Gastroesophageal sphincter (tissue), 4 donors: Measurements from ENCODE around the gene ATP9B. TPM values are rescaled to one million over a fixed set of nuclear protein-coding genes. Genes with fewer than 3 reads are reported as not detected.

ENCODE experiments used
- ATAC-seq: fragments of 150-250 bp; one replicate; pipeline ENCODE4 v1.9.1; 2016; ENCODE audit warnings: mild to moderate bottlenecking, moderate library complexity
- H3K27ac ChIP-seq, 4 donors: fragments of 200-600 bp; sonication (generic) in 3 of 4; 1 replicate in 3 of 4; 2 replicates in 1 of 4; pipeline ENCODE4 v1.5.1; 2016 to 2019
- H3K27me3 ChIP-seq: fragments of 200-600 bp; sonication (generic); one replicate; pipeline ENCODE4 v1.5.1; 2019
- H3K36me3 ChIP-seq, 2 donors: fragments of 200-600 bp; sonication (generic); one replicate each; pipeline ENCODE4 v1.5.1; 2019; ENCODE audit warnings: control low read depth in 1 of 2
- H3K4me1 ChIP-seq, 3 donors: fragments of 200-600 bp; sonication (generic); 1 replicate in 2 of 3; 2 replicates in 1 of 3; pipeline ENCODE4 v1.5.1; 2016 to 2019; ENCODE audit warnings: control low read depth in 2 of 3
- H3K4me3 ChIP-seq, 2 donors: fragments of 200-600 bp; sonication (generic); one replicate each; pipeline ENCODE4 v1.5.1; 2019; ENCODE audit warnings: mild to moderate bottlenecking in 1 of 2, moderate library complexity in 1 of 2
- H3K9me3 ChIP-seq, 3 donors: fragments of 200-600 bp; sonication (generic); one replicate each; pipeline ENCODE4 v1.5.1; 2017 to 2019; ENCODE audit warnings: control low read depth in 2 of 3
- EP300 ChIP-seq: sonication (generic); formaldehyde crosslinking; IDR thresholded peaks from one replicate; pipeline ENCODE4 v1.6.1; 2017; ENCODE audit warnings: antibody characterized with exemption, mild to moderate bottlenecking
- POLR2A ChIP-seq, 2 donors: fragments of 450-650 bp; IDR thresholded peaks; one replicate each; pipeline ENCODE4 v1.6.1; 2017; ENCODE audit warnings: antibody characterized with exemption in 2 of 2, mild to moderate bottlenecking in 2 of 2, moderate library complexity in 1 of 2
- POLR2AphosphoS5 ChIP-seq: sonication (generic); formaldehyde crosslinking; IDR thresholded peaks from one replicate; pipeline ENCODE4 v1.6.1; 2017; ENCODE audit warnings: antibody characterized with exemption
- whole genome bisulfite sequencing, 2 donors: methylation state at CpG; one replicate each; pipeline ENCODE4 v1.1.5; 2018; ENCODE audit warnings: low coverage in 1 of 2; 5-methylcytosine and 5-hydroxymethylcytosine counted together
- total RNA-seq, 4 donors: library from RNA; depleted of rRNA; stranded (reverse); fragments of >200 nt; gene quantifications; one replicate each; pipeline ENCODE4 v1.1.0, GENCODE V29; 2016
- TF ChIP-seq, protein P1 (sequence below), 4 experiments: fragments of 200-600 bp in 2 of 4; fragments of 450-650 bp in 2 of 4; sonication (generic) in 1 of 4; IDR thresholded peaks; one replicate each; pipeline ENCODE4 v1.5.1; 2017 to 2019; ENCODE audit warnings: antibody characterized with exemption in 4 of 4, mild to moderate bottlenecking in 2 of 4, moderate library complexity in 2 of 4

ATP9B gene
- total RNA-seq, 4 donors from 2014 or later: 16.6 to 48.7 (median 33.7) TPM

DNA sequence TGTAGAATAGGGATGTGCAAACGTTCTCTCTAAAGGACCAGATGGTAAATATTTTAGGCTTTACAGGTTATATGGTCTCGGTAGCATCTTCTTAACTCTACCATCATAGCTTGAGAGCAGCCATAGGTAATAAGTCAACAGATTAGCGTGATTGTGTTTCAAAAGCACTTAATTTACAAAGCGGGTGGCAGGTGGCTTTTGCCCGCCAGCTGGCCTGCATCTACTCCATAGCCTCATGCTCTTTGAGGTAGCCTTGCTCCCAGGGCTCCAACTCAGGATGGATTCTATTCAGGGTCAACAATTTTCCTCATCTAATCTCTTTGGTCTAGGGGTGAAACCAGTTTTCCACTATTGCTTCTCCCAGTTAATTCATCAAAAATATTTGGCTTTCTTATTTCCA lies 5.0 kb upstream of the ATP9B start:
- 75 to 79% methylated on average over 5 of the region's 5 CpGs for WGBS, 2 donors
- ATAC-seq: no peak
- no peak overlapping the region for H3K4me3 ChIP-seq

DNA sequence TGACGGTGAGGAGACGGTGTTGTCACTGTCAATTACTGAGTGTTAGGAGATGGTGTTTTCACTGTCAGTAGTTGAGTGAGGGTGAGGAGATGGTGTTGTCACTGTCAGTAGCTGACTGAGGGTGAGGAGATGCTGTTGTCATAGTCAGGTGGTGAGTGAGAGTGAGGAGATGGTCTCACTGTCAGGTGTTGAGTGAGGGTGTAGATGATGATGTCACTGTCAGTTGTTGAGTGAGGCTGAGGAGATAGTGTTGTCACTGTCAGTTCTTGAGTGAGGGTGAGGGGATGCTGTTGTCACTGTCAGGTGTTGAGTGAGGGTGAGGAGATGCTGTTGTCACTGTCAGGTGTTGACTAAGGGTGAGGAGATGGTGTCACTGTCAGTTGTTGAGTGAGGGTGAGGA lies 3.4 kb upstream of the ATP9B start:
- no peaks in the 10 kb centered on the region for H3K36me3 ChIP-seq
- H3K27ac ChIP-seq: no peak overlapping the region
- no peaks in the 10 kb centered on the region for H3K9me3 ChIP-seq
- no peak for ATAC-seq
- peaks cover 0 to 16% (median 7%) of the 10 kb centered on the region in 3 donors for H3K4me1 ChIP-seq
- no peaks in the 10 kb centered on the region for H3K27me3 ChIP-seq
- H3K4me3 ChIP-seq: no peak overlapping the region
- 65 to 100% methylated on average over 2 of the region's 2 CpGs for WGBS, 2 donors
- TF ChIP-seq POLR2AphosphoS5 (no peak), EP300 (no peak), POLR2A (IDR thresholded peaks at IDR 0.05) (no peak)
- TF ChIP-seq, protein P1, sequence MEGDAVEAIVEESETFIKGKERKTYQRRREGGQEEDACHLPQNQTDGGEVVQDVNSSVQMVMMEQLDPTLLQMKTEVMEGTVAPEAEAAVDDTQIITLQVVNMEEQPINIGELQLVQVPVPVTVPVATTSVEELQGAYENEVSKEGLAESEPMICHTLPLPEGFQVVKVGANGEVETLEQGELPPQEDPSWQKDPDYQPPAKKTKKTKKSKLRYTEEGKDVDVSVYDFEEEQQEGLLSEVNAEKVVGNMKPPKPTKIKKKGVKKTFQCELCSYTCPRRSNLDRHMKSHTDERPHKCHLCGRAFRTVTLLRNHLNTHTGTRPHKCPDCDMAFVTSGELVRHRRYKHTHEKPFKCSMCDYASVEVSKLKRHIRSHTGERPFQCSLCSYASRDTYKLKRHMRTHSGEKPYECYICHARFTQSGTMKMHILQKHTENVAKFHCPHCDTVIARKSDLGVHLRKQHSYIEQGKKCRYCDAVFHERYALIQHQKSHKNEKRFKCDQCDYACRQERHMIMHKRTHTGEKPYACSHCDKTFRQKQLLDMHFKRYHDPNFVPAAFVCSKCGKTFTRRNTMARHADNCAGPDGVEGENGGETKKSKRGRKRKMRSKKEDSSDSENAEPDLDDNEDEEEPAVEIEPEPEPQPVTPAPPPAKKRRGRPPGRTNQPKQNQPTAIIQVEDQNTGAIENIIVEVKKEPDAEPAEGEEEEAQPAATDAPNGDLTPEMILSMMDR (IDR thresholded peaks at IDR 0.05): no peak

More for the DNA sequence above, 5.0 kb upstream of the ATP9B start:
- Histone ChIP-seq H3K9me3 (no peaks in the 10 kb centered on the region), H3K27ac (no peak overlapping the region), H3K36me3 (no peaks in the 10 kb centered on the region), H3K4me1 (peaks cover 0 to 6% (median 0%) of the 10 kb centered on the region in 3 donors), H3K27me3 (no peaks in the 10 kb centered on the region)
- TF ChIP-seq POLR2A (IDR thresholded peaks at IDR 0.05): no peak
- TF ChIP-seq EP300: no peak
- TF ChIP-seq, protein P1 (IDR thresholded peaks at IDR 0.05): no peak
- TF ChIP-seq POLR2AphosphoS5: no peak

DNA sequence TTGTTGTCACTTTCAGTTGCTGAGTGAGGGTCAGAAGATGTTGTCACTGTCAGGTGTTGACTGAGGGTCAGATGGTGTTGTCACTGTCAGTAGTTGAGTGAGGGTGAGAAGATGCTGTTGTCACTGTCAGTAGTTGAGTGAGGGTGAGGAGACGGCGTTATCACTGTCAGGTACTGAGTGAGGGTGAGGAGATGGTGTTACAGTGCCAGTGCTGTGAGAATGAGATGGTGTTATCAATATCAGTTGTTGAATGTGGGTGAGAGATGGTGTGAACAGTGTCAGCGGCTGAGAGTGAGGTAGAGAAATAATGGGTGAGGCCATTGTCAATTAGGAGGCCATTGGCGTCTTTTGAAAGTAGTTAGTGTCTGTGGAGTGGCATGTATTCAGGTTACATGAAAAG lies 1.6 kb upstream of the ATP9B start:
- Histone ChIP-seq H3K4me3 (no peak overlapping the region), H3K9me3 (no peaks in the 10 kb centered on the region), H3K27ac (peak overlapping the region in 2 of 4 donors; percentile 95 to 96), H3K36me3 (no peaks in the 10 kb centered on the region), H3K4me1 (peaks cover 0 to 27% (median 7%) of the 10 kb centered on the region in 3 donors), H3K27me3 (no peaks in the 10 kb centered on the region)
- no peak for ATAC-seq
- WGBS, 2 donors: 90% methylated on average over 4 of the region's 4 CpGs
- TF ChIP-seq, protein P1 (IDR thresholded peaks at IDR 0.05): no peak
- TF ChIP-seq EP300 (no peak), POLR2AphosphoS5 (no peak), POLR2A (IDR thresholded peaks at IDR 0.05) (no peak)

DNA sequence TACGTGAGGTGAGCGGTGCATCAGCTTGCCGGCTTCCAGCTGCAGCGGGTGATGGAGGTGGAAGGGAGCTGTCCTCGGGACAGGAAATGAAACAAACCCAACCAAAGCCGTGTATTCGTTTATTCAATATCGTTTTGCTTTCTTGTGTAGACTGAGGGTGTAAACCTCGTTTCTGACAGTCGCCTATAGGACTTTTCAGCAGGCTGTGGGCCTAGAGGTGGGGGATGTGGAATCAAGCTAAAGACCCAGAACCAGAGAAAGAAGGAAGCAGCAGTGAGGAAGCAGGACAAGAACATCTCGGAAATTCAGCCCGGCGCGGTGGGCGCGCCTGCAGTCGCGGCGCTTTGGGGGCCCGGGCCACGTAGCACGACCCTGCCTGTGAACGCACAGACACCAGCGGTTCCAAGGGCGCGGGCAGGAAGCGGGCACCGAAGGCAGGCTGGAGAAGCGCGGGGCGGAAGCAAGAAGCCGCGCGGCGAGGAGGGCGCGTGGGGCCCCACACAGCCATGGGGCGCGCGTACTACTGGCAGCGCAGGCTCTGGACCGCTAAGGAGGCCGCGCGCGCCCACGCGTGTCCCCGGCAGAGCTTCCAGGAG lies 755 bp upstream of the ATP9B start:
- Histone ChIP-seq H3K27me3 (no peaks in the 10 kb centered on the region), H3K4me3 (peak overlapping the region; percentile 94 to 99), H3K36me3 (no peaks in the 10 kb centered on the region), H3K27ac (peak overlapping the region; percentile 95 to 97 (median 96)), H3K4me1 (peaks cover 0 to 27% (median 7%) of the 10 kb centered on the region in 3 donors), H3K9me3 (no peaks in the 10 kb centered on the region)
- WGBS, 2 donors: 24% methylated on average over 21 to 23 of the region's 49 CpGs
- no peak for ATAC-seq
- TF ChIP-seq, protein P1 (IDR thresholded peaks at IDR 0.05): no peak
- TF ChIP-seq EP300: no peak

DNA sequence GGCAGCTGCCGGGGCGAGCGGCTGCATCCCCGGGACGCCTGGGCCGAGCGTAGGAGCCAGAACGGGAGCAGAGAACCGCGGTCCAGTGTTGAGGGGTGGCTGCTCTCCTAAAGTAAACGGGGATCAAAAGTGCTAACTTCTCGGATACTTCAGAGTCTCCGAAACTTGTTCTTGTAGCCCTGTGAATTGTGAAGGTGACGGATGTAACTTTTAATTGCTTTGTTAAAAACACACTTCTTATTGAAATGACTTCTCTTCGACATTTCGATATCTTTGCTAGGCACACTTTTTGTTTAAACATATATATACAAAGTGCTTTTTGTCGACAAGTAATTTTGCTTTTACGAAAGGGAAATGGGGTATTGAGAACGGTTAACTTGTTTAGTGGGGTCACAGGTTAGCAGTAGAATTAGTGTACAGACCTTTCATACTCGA lies 540 bp downstream of the ATP9B start:
- no peaks in the 10 kb centered on the region for H3K27me3 ChIP-seq
- ATAC-seq: peak; percentile 34

More for the DNA sequence above, 540 bp downstream of the ATP9B start:
- Histone ChIP-seq H3K4me3 (peak overlapping the region; percentile 94 to 99), H3K9me3 (no peaks in the 10 kb centered on the region), H3K36me3 (no peaks in the 10 kb centered on the region), H3K4me1 (peaks cover 0 to 32% (median 7%) of the 10 kb centered on the region in 3 donors), H3K27ac (peak overlapping the region; percentile 95 to 97 (median 96))
- TF ChIP-seq EP300 (no peak), POLR2AphosphoS5 (no peak), POLR2A (IDR thresholded peaks at IDR 0.05) (no peak)
- TF ChIP-seq, protein P1 (IDR thresholded peaks at IDR 0.05): no peak
- 1% methylated on average over 10 of the region's 20 CpGs for WGBS, 2 donors
